GM19351 (cell line): ENCODE results near the gene CXCR4.

ENCODE experiments used
- ATAC-seq: cut with Tn5 transposase; IDR thresholded peaks from one replicate; pipeline ENCODE4 v1.9.1; 2021; ENCODE audit warnings: mild to moderate bottlenecking, moderate library complexity; ENCODE audit not compliant: unreplicated experiment

Gene CXCR4

GRCh38 chr2:136117909-136118818 lies at the start of gene CXCR4:
Gene CXCR4 (minus strand): TSS chr2:136118149. CDS start chr2:136118060, 89 bp downstream.
- peak; percentile 31 for ATAC-seq

GRCh38 chr2:136164280-136164776 lies 46.4 kb upstream of the CXCR4 start:
- ATAC-seq = no peak

- no peak for ATAC-seq
Measured at GRCh38 chr2:136162438-136162837, 44.5 kb upstream of the CXCR4 start.

- ATAC-seq = no peak
Measured at GRCh38 chr2:136156411-136156810, 38.5 kb upstream of the CXCR4 start.

GRCh38 chr2:136154384-136154783 lies 36.4 kb upstream of the CXCR4 start:
- ATAC-seq = no peak

- ATAC-seq = no peak
Measured at GRCh38 chr2:136151021-136151971, 33.3 kb upstream of the CXCR4 start.

- no peak for ATAC-seq
Measured at GRCh38 chr2:136149011-136149410, 31.1 kb upstream of the CXCR4 start.

- ATAC-seq = no peak
Measured at GRCh38 chr2:136146564-136146963, 28.6 kb upstream of the CXCR4 start.

GRCh38 chr2:136143603-136144451 lies 25.9 kb upstream of the CXCR4 start:
- ATAC-seq = no peak

GRCh38 chr2:136141510-136142149 lies 23.7 kb upstream of the CXCR4 start:
- ATAC-seq = no peak

- ATAC-seq = peak; percentile 46
Measured at GRCh38 chr2:136139631-136140030, 21.7 kb upstream of the CXCR4 start.

- ATAC-seq = no peak
Measured at GRCh38 chr2:136137982-136138381, 20.0 kb upstream of the CXCR4 start.

- no peak for ATAC-seq
Measured at GRCh38 chr2:136136931-136137330, 19.0 kb upstream of the CXCR4 start.

- ATAC-seq = peak; percentile 37
Measured at GRCh38 chr2:136135921-136136906, 18.3 kb upstream of the CXCR4 start.

GRCh38 chr2:136135462-136135861 lies 17.5 kb upstream of the CXCR4 start:
- ATAC-seq = no peak

GRCh38 chr2:136134126-136134525 lies 16.2 kb upstream of the CXCR4 start:
- ATAC-seq = no peak

- no peak for ATAC-seq
Measured at GRCh38 chr2:136133586-136133985, 15.6 kb upstream of the CXCR4 start.

- ATAC-seq = no peak
Measured at GRCh38 chr2:136133176-136133575, 15.2 kb upstream of the CXCR4 start.

GRCh38 chr2:136132825-136133155 lies 14.8 kb upstream of the CXCR4 start:
- no peak for ATAC-seq
